Neural cell (in vitro differentiated cells): ENCODE measurements around the gene GLB1L3. TPM values are rescaled to one million over a fixed set of nuclear protein-coding genes. Genes with fewer than 3 reads are reported as not detected.

ENCODE experiments used
- H2AFZ ChIP-seq: fragments of 200-600, 300-800 bp; sonication (generic), shearing (Covaris generic); 2 replicates; pipeline ENCODE4 v1.6.0; 2014; ENCODE audit warnings: low read depth, mild to moderate bottlenecking, antibody characterized with exemption, low read length, moderate library complexity
- H3F3A ChIP-seq: fragments of 200-600 bp; shearing (Covaris generic); 2 replicates; pipeline ENCODE4 v1.6.1; 2016; ENCODE audit warnings: mild to moderate bottlenecking, moderate library complexity, mixed read lengths, antibody characterized with exemption, low read length; ENCODE audit not compliant: insufficient read depth, poor library complexity, severe bottlenecking
- H3K27ac ChIP-seq: fragments of 200-600, 300-800 bp; sonication (generic), shearing (Covaris generic); 2 replicates; pipeline ENCODE4 v1.5.1; 2014; ENCODE audit warnings: mild to moderate bottlenecking, low read length, moderate library complexity
- H3K27me3 ChIP-seq: fragments of 300-800, 200-600 bp; sonication (generic), shearing (Covaris generic); 2 replicates; pipeline ENCODE4 v1.6.0; 2014; ENCODE audit warnings: mild to moderate bottlenecking, low read depth, low read length, moderate library complexity; ENCODE audit not compliant: insufficient read depth
- H3K36me3 ChIP-seq: fragments of 300-800, 200-600 bp; sonication (generic), shearing (Covaris generic); 2 replicates; pipeline ENCODE4 v1.5.1; 2014; ENCODE audit warnings: mild to moderate bottlenecking, antibody characterized with exemption, low read length, moderate library complexity; ENCODE audit not compliant: insufficient read depth
- H3K4me2 ChIP-seq: fragments of 300-800, 200-600 bp; sonication (generic), shearing (Covaris generic); 2 replicates; pipeline ENCODE4 v1.6.0; 2014; ENCODE audit warnings: mild to moderate bottlenecking, low read length
- H3K4me3 ChIP-seq: fragments of 300-800, 200-600 bp; sonication (generic), shearing (Covaris generic); 2 replicates; pipeline ENCODE4 v1.5.1; 2014; ENCODE audit warnings: mild to moderate bottlenecking, low read length, moderate library complexity
- H3K79me2 ChIP-seq: fragments of 200-600 bp; shearing (Covaris generic); replicated peaks from 2 replicates; pipeline ENCODE4 v1.6.0; 2014; ENCODE audit warnings: mild to moderate bottlenecking, low read length, moderate library complexity; ENCODE audit not compliant: insufficient read depth
- H3K9ac ChIP-seq: fragments of 300-800, 200-600 bp; sonication (generic), shearing (Covaris generic); 2 replicates; pipeline ENCODE4 v1.6.1; 2016; ENCODE audit warnings: mild to moderate bottlenecking, low read length, mixed read lengths
- H3K9me2 ChIP-seq: fragments of 200-600 bp; shearing (Covaris generic); 2 replicates; pipeline ENCODE4 v1.6.1; 2016; ENCODE audit warnings: mild to moderate bottlenecking, low read length, mixed read lengths; ENCODE audit not compliant: insufficient read depth
- H3K9me3 ChIP-seq: fragments of 200-600, 300-800 bp; sonication (generic), shearing (Covaris generic); 2 replicates; pipeline ENCODE4 v1.6.1; 2016; ENCODE audit warnings: mild to moderate bottlenecking, mixed run types, low read length, moderate library complexity, mixed read lengths
- H4K20me1 ChIP-seq: fragments of 200-600 bp; shearing (Covaris generic); 2 replicates; pipeline ENCODE4 v1.6.1; 2016; ENCODE audit warnings: mild to moderate bottlenecking, mixed run types; ENCODE audit not compliant: insufficient read depth
- CTCF ChIP-seq: fragments of 450-650 bp; IDR thresholded peaks from 2 replicates; pipeline ENCODE4 v1.5.1; 2014; ENCODE audit warnings: antibody characterized with exemption, mild to moderate bottlenecking, moderate library complexity; ENCODE audit not compliant: poor library complexity, severe bottlenecking
- EP300 ChIP-seq: fragments of 450-650 bp; conservative IDR thresholded peaks from 2 replicates; pipeline ENCODE4 v1.6.1; 2014; ENCODE audit warnings: antibody characterized with exemption, mild to moderate bottlenecking, moderate library complexity; ENCODE audit not compliant: poor library complexity, severe bottlenecking
- EZH2 ChIP-seq: fragments of 200-600, 300-800 bp; shearing (Covaris generic), sonication (generic); IDR thresholded peaks from 2 replicates; pipeline ENCODE4 v1.6.1; 2014; ENCODE audit warnings: antibody characterized with exemption, low read length, borderline replicate concordance, mild to moderate bottlenecking; ENCODE audit not compliant: insufficient read depth, poor library complexity, severe bottlenecking
- MXI1 ChIP-seq: fragments of 450-650 bp; conservative IDR thresholded peaks from 2 replicates; pipeline ENCODE4 v1.6.1; 2014; ENCODE audit warnings: antibody characterized with exemption, mild to moderate bottlenecking; ENCODE audit not compliant: poor library complexity, severe bottlenecking
- POLR2AphosphoS5 ChIP-seq: IDR thresholded peaks from 2 replicates; pipeline ENCODE4 v1.6.1; 2012
- RAD21 ChIP-seq: fragments of 450-650 bp; conservative IDR thresholded peaks from 2 replicates; pipeline ENCODE4 v1.6.1; 2014; ENCODE audit warnings: antibody characterized with exemption, mild to moderate bottlenecking, moderate library complexity
- REST ChIP-seq: IDR thresholded peaks from 2 replicates; pipeline ENCODE4 v1.6.1; 2012; ENCODE audit warnings: borderline replicate concordance
- SMC3 ChIP-seq: fragments of 450-650 bp; conservative IDR thresholded peaks from 2 replicates; pipeline ENCODE4 v1.6.1; 2014; ENCODE audit warnings: antibody characterized with exemption, mild to moderate bottlenecking, moderate library complexity; ENCODE audit not compliant: poor library complexity
- TAF1 ChIP-seq: IDR thresholded peaks from 2 replicates; pipeline ENCODE4 v1.6.1; 2012; ENCODE audit warnings: low read depth
- polyA plus RNA-seq: library from polyadenylated mRNA; depleted of rRNA; stranded (reverse); fragments of >200 nt; gene quantifications from 2 replicates; pipeline ENCODE4 v1.2.3, GENCODE V29; 2014

The GLB1L3 gene
- polyA plus RNA-seq, 1 donor from 2014 or later: 0.19 TPM

DNA sequence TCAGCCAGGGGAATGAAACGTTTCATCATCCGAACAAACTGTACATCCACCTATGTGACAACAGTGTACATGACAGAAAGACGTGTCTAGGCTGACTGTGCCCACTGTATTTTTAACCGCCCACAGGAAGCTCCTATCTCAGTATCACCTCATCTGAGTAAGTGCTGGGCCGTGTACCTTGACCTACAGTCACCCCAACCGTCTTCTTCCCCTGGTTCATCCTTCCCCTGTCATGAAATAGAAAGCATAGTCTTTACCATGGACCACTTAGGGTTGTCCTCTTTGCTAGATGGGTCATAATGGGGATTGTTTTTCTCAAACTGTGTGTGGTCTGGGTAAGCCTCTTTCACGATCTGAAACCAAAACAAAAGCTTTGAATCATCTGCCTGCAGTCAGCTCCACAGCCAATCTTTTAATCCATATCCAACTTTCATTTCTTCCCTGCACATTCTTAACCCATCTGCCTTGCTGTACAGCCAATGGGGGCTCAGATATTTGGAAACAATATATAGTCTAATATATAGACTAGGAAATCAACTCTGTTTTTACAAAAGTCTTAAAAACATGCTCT is 27.2 kb upstream of the GLB1L3 start:
- Histone ChIP-seq H3K4me3 (no peak overlapping the region), H3K36me3 (peaks cover 10% of the 10 kb centered on the region), H3F3A (no peaks in the 10 kb centered on the region), H3K27ac (no peak overlapping the region), H3K79me2 (peaks cover 3% of the 10 kb centered on the region), H3K27me3 (no peaks in the 10 kb centered on the region), H3K4me2 (no peak overlapping the region), H3K9me3 (no peaks in the 10 kb centered on the region), H3K9me2 (no peaks in the 10 kb centered on the region), H3K9ac (no peak overlapping the region), H4K20me1 (no peaks in the 10 kb centered on the region), H2AFZ (no peak overlapping the region)
- TF ChIP-seq TAF1 (no peak), EP300 (no peak), POLR2AphosphoS5 (no peak), CTCF (no peak), SMC3 (no peak), RAD21 (no peak), REST (no peak), MXI1 (no peak), EZH2 (no peak)

DNA sequence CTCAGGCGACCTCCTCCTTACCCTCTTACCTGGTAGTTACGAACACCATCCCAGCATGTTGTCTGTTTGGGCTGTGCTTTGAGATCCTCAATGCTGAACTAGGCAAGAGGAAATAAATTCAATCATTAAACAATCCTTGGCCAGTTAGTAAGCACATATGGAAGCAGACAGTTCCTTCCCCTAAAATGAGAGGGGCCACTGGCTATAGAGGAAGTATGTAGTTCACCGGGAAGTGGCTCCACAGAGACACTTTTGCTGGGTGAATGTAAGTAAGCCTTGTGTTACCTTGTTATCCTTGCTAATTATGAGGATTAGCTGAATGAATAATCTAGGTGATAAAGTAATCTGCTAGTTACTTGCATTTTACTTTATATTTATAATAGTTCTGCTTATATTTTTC is 25.9 kb upstream of the GLB1L3 start:
- Histone ChIP-seq H3K4me2 (no peak overlapping the region), H3K27me3 (no peaks in the 10 kb centered on the region), H3F3A (no peaks in the 10 kb centered on the region), H2AFZ (no peak overlapping the region), H3K4me3 (no peak overlapping the region), H3K79me2 (peaks cover 10% of the 10 kb centered on the region), H3K9me2 (no peaks in the 10 kb centered on the region), H3K36me3 (peaks cover 6% of the 10 kb centered on the region), H4K20me1 (no peaks in the 10 kb centered on the region), H3K9me3 (no peaks in the 10 kb centered on the region), H3K9ac (no peak overlapping the region), H3K27ac (no peak overlapping the region)
- TF ChIP-seq CTCF (no peak), EZH2 (no peak), EP300 (no peak), MXI1 (no peak), SMC3 (no peak)
